Osteoblast (primary cell): Measurements from ENCODE around the gene ARX. TPM values are rescaled to one million over a fixed set of nuclear protein-coding genes. Genes with fewer than 3 reads are reported as not detected.

Source experiments
- DNase-seq: peaks from one replicate; pipeline ENCODE4 v3.0.0; 2011; ENCODE audit warnings: low spot score, mixed read lengths; ENCODE audit not compliant: insufficient read length; ENCODE audit errors: missing footprints
- H2AFZ ChIP-seq: 2 replicates; pipeline ENCODE4 v1.6.0; 2011; ENCODE audit warnings: mild to moderate bottlenecking, low read length
- H3K27ac ChIP-seq: 2 replicates; pipeline ENCODE4 v1.5.1; 2011; ENCODE audit warnings: mild to moderate bottlenecking, low read depth, low read length, moderate library complexity
- H3K27me3 ChIP-seq: 2 replicates; pipeline ENCODE4 v1.6.0; 2012; ENCODE audit warnings: mild to moderate bottlenecking, control low read depth, inconsistent platforms, low read length, moderate library complexity; ENCODE audit not compliant: insufficient read depth
- H3K36me3 ChIP-seq: 2 replicates; pipeline ENCODE4 v1.5.1; 2011; ENCODE audit warnings: mild to moderate bottlenecking, low read length, control low read depth, moderate library complexity; ENCODE audit not compliant: insufficient read depth
- H3K4me1 ChIP-seq: 2 replicates; pipeline ENCODE4 v1.5.1; 2011; ENCODE audit warnings: mild to moderate bottlenecking, low read length, control low read depth, moderate library complexity; ENCODE audit not compliant: insufficient read depth
- H3K4me2 ChIP-seq: 2 replicates; pipeline ENCODE4 v1.6.0; 2011; ENCODE audit warnings: mild to moderate bottlenecking, low read length; ENCODE audit not compliant: insufficient read depth
- H3K4me3 ChIP-seq: fragments of 200-600 bp; sonication (generic); 3 replicates; pipeline ENCODE4 v1.5.1; 2012; ENCODE audit warnings: mild to moderate bottlenecking, low read length, inconsistent platforms; ENCODE audit not compliant: insufficient read depth
- H3K79me2 ChIP-seq: 2 replicates; pipeline ENCODE4 v1.6.0; 2012; ENCODE audit warnings: mild to moderate bottlenecking, low read length, control low read depth, inconsistent platforms; ENCODE audit not compliant: insufficient read depth
- H3K9me3 ChIP-seq: 2 replicates; pipeline ENCODE4 v1.5.1; 2011; ENCODE audit warnings: low read depth, low read length, control low read depth
- H4K20me1 ChIP-seq: 2 replicates; pipeline ENCODE4 v1.6.0; 2012; ENCODE audit warnings: mild to moderate bottlenecking, low read length, control low read depth; ENCODE audit not compliant: insufficient read depth
- total RNA-seq: library from RNA; depleted of rRNA; stranded (reverse); fragments of >200 nt; gene quantifications from 2 replicates; pipeline ENCODE4 v1.2.3, GENCODE V29; 2012
- TF ChIP-seq, protein P1 (sequence below): IDR thresholded peaks from 2 replicates; pipeline ENCODE4 v1.5.1; 2011; ENCODE audit warnings: mild to moderate bottlenecking, low read depth, low read length, moderate library complexity; ENCODE audit errors: extremely low read depth

Gene ARX
- total RNA-seq, 1 donor = not detected

GRCh38 chrX:25049357-25049756, 33.6 kb upstream of the ARX start:
- Histone ChIP-seq H4K20me1 (no peaks in the 10 kb centered on the region), H3K4me3 (no peak overlapping the region), H3K79me2 (no peaks in the 10 kb centered on the region), H3K9me3 (no peaks in the 10 kb centered on the region), H2AFZ (no peak overlapping the region), H3K4me1 (no peaks in the 10 kb centered on the region), H3K4me2 (no peak overlapping the region), H3K36me3 (no peaks in the 10 kb centered on the region), H3K27ac (no peak overlapping the region), H3K27me3 (no peaks in the 10 kb centered on the region)
- DNase-seq = no peak
- TF ChIP-seq, protein P1, sequence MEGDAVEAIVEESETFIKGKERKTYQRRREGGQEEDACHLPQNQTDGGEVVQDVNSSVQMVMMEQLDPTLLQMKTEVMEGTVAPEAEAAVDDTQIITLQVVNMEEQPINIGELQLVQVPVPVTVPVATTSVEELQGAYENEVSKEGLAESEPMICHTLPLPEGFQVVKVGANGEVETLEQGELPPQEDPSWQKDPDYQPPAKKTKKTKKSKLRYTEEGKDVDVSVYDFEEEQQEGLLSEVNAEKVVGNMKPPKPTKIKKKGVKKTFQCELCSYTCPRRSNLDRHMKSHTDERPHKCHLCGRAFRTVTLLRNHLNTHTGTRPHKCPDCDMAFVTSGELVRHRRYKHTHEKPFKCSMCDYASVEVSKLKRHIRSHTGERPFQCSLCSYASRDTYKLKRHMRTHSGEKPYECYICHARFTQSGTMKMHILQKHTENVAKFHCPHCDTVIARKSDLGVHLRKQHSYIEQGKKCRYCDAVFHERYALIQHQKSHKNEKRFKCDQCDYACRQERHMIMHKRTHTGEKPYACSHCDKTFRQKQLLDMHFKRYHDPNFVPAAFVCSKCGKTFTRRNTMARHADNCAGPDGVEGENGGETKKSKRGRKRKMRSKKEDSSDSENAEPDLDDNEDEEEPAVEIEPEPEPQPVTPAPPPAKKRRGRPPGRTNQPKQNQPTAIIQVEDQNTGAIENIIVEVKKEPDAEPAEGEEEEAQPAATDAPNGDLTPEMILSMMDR = no peak

- Histone ChIP-seq H2AFZ (no peak overlapping the region), H3K4me1 (no peaks in the 10 kb centered on the region), H3K4me3 (no peak overlapping the region), H3K79me2 (no peaks in the 10 kb centered on the region), H3K9me3 (no peaks in the 10 kb centered on the region), H3K36me3 (no peaks in the 10 kb centered on the region), H3K27me3 (no peaks in the 10 kb centered on the region), H3K4me2 (no peak overlapping the region), H3K27ac (no peak overlapping the region), H4K20me1 (no peaks in the 10 kb centered on the region)
- no peak for DNase-seq
- TF ChIP-seq, protein P1 = no peak
These were observed 32.4 kb upstream of the ARX start for GRCh38 chrX:25048178-25048577.

GRCh38 chrX:25043192-25043591, 27.4 kb upstream of the ARX start:
- Histone ChIP-seq H3K4me3 (no peak overlapping the region), H3K4me2 (no peak overlapping the region), H3K36me3 (no peaks in the 10 kb centered on the region), H3K9me3 (no peaks in the 10 kb centered on the region), H3K4me1 (no peaks in the 10 kb centered on the region), H3K27me3 (no peaks in the 10 kb centered on the region), H3K27ac (no peak overlapping the region), H3K79me2 (no peaks in the 10 kb centered on the region), H2AFZ (no peak overlapping the region), H4K20me1 (no peaks in the 10 kb centered on the region)
- DNase-seq = no peak
- TF ChIP-seq, protein P1 = no peak

GRCh38 chrX:25039036-25039435, 23.3 kb upstream of the ARX start:
- Histone ChIP-seq H3K9me3 (no peaks in the 10 kb centered on the region), H3K27ac (no peak overlapping the region), H3K4me2 (no peak overlapping the region), H2AFZ (no peak overlapping the region), H3K27me3 (no peaks in the 10 kb centered on the region), H3K4me1 (no peaks in the 10 kb centered on the region), H3K4me3 (no peak overlapping the region), H3K79me2 (no peaks in the 10 kb centered on the region), H4K20me1 (no peaks in the 10 kb centered on the region), H3K36me3 (no peaks in the 10 kb centered on the region)
- no peak for DNase-seq
- TF ChIP-seq, protein P1 = no peak
